HL-60 (cell line): ENCODE measurements around the gene RXFP4.
"Not testable (repeated sequence)": the region's sequence is repeated elsewhere in the genome, so short reads cannot be mapped to it uniquely, and the experiment has no call there.

ENCODE experiments used
- DNase-seq, 2 experiments: peaks; one replicate each; pipeline ENCODE4 v3.0.0-alpha.2; 2010 to 2020; ENCODE audit warnings: low read depth in 1 of 2, low spot score in 1 of 2
- H3K27ac ChIP-seq: fragments of 250-450 bp; sonication (Bioruptor Pico); replicated peaks from 2 replicates; pipeline ENCODE4 v1.5.1; 2020; ENCODE audit warnings: mild to moderate bottlenecking, moderate library complexity
- H3K27me3 ChIP-seq: fragments of 250-450 bp; sonication (Bioruptor Pico); 2 replicates; pipeline ENCODE4 v1.5.1; 2021; ENCODE audit warnings: mild to moderate bottlenecking, moderate library complexity; ENCODE audit not compliant: insufficient read depth, poor library complexity, severe bottlenecking
- H3K4me3 ChIP-seq: replicated peaks from 2 replicates; pipeline ENCODE4 v1.5.1; 2011; ENCODE audit warnings: mild to moderate bottlenecking, control low read depth, low read length; ENCODE audit not compliant: insufficient read depth
- CTCF ChIP-seq: IDR thresholded peaks from one replicate; pipeline ENCODE4 v1.5.1; 2011; ENCODE audit warnings: low read length, control low read depth, inconsistent platforms; ENCODE audit not compliant: insufficient read depth
- GABPA ChIP-seq: IDR thresholded peaks from 2 replicates; pipeline ENCODE4 v1.6.1; 2012; ENCODE audit warnings: low read depth
- POLR2AphosphoS5 ChIP-seq: IDR thresholded peaks from 2 replicates; pipeline ENCODE4 v1.6.1; 2012; ENCODE audit warnings: low read depth
- SPI1 ChIP-seq: IDR thresholded peaks from 2 replicates; pipeline ENCODE4 v1.6.1; 2012; ENCODE audit warnings: low read depth, mild to moderate bottlenecking, borderline replicate concordance
- TF ChIP-seq, protein P1 (sequence below): IDR thresholded peaks from 2 replicates; pipeline ENCODE4 v1.6.1; 2012; ENCODE audit warnings: low read depth; ENCODE audit not compliant: insufficient replicate concordance

Gene RXFP4

DNA sequence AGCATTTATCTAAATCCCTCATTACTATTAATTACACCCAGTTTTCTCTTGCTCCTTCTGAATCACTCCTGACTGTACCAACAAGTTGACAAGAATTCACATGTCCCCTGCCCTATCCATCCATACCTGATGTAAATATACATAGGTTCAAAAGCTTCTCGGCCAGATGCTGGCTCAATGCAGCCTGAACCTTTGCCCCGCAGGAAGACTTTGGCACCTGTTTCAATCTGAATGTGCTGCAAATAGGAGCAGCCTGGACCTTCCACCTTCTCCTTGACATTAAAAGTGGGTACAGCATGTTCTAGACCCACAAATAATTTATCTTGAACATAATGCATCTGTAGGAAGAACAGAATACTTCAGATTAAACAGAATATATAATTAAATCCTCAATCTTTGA is 15.9 kb upstream of the RXFP4 start:
- DNase-seq, result no peak
- TF ChIP-seq, protein P1, sequence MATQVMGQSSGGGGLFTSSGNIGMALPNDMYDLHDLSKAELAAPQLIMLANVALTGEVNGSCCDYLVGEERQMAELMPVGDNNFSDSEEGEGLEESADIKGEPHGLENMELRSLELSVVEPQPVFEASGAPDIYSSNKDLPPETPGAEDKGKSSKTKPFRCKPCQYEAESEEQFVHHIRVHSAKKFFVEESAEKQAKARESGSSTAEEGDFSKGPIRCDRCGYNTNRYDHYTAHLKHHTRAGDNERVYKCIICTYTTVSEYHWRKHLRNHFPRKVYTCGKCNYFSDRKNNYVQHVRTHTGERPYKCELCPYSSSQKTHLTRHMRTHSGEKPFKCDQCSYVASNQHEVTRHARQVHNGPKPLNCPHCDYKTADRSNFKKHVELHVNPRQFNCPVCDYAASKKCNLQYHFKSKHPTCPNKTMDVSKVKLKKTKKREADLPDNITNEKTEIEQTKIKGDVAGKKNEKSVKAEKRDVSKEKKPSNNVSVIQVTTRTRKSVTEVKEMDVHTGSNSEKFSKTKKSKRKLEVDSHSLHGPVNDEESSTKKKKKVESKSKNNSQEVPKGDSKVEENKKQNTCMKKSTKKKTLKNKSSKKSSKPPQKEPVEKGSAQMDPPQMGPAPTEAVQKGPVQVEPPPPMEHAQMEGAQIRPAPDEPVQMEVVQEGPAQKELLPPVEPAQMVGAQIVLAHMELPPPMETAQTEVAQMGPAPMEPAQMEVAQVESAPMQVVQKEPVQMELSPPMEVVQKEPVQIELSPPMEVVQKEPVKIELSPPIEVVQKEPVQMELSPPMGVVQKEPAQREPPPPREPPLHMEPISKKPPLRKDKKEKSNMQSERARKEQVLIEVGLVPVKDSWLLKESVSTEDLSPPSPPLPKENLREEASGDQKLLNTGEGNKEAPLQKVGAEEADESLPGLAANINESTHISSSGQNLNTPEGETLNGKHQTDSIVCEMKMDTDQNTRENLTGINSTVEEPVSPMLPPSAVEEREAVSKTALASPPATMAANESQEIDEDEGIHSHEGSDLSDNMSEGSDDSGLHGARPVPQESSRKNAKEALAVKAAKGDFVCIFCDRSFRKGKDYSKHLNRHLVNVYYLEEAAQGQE, result no peak
- no peak for TF ChIP-seq GABPA
- TF ChIP-seq POLR2AphosphoS5, result no peak
- no peak overlapping the region for H3K4me3 ChIP-seq
- H3K27me3 ChIP-seq, result no peaks in the 10 kb centered on the region
- H3K27ac ChIP-seq, result no peak overlapping the region

GRCh38 chr1:155929057-155929456 is 12.4 kb upstream of the RXFP4 start:
- no peaks in the 10 kb centered on the region for H3K27me3 ChIP-seq
- H3K27ac ChIP-seq, result no peak overlapping the region
- no peak for TF ChIP-seq POLR2AphosphoS5
- TF ChIP-seq SPI1, result no peak
- TF ChIP-seq, protein P1, result no peak
- TF ChIP-seq CTCF, result no peak
- TF ChIP-seq GABPA, result no peak
- no peak overlapping the region for H3K4me3 ChIP-seq
- DNase-seq, result no peak

DNA sequence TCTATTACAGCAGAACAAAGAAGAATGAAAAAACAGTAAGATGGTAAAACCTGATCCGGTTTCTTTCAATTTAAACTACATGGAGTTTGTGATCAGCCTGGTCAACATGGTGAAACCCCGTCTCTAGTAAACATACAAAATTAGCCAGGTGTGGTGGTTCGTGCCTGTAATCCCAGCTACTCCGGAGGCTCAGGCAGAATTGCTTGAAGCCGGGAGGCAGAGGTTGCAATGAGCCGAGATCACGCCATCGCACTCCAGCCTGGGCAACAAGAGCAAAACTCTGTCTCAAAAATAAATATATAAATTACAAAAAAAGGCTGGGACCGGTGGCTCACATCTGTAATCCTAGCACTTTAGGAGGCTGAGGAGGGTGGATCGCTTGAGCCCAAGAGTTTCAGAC is 10.7 kb upstream of the RXFP4 start:
- not testable (repeated sequence) for H3K4me3 ChIP-seq, H3K27me3 ChIP-seq, DNase-seq, H3K27ac ChIP-seq

- H3K27me3 ChIP-seq, result no peaks in the 10 kb centered on the region
- peak overlapping the region; percentile 11; the same call in 1 of the 2 replicates for H3K4me3 ChIP-seq
- no peak for TF ChIP-seq SPI1
- TF ChIP-seq, protein P1, result no peak
- TF ChIP-seq POLR2AphosphoS5, result no peak
- no peak for TF ChIP-seq CTCF
- no peak for TF ChIP-seq GABPA
- no peak overlapping the region for H3K27ac ChIP-seq
- no peak for DNase-seq
Observed at GRCh38 chr1:155931332-155932038, 10.0 kb upstream of the RXFP4 start.
